IMR-90 (cell line): ENCODE data around the gene DDX52. TPM values are rescaled to one million over a fixed set of nuclear protein-coding genes. Genes with fewer than 3 reads are reported as not detected.

Experiments used
- ATAC-seq: fragments of 200-7000 bp; cut with Tn5 transposase; 2 replicates; pipeline ENCODE4 v1.9.1; 2020; ENCODE audit warnings: low read depth, mild to moderate bottlenecking, moderate library complexity
- BruUV-seq: library from RNA; stranded (reverse); fragments of 400-500 nt; replicated peaks from 2 replicates; lab custom pipeline; 2021; lab: Mats Ljungman, UMichigan
- CTCF ChIA-PET: fragments of 300-600 bp; formaldehyde crosslinking; extraction: SDS; loops from one replicate; lab custom pipeline; 2021; ENCODE audit warnings: antibody characterized with exemption; lab: Yijun Ruan, JAX
- POLR2A ChIA-PET: fragments of 300-600 bp; sonication (Branson Sonifier 250); formaldehyde crosslinking; loops from one replicate; lab custom pipeline; 2022; ENCODE audit warnings: antibody characterized with exemption; ENCODE audit not compliant: unreplicated experiment; lab: Charles Lee
- DNase-seq: peaks from one replicate; pipeline ENCODE4 v3.0.0; 2013
- H2AFZ ChIP-seq: replicated peaks from 2 replicates; pipeline ENCODE3; 2013; ENCODE audit warnings: low read length, mild to moderate bottlenecking; ENCODE audit not compliant: poor library complexity
- H2AK5ac ChIP-seq: 2 replicates; pipeline ENCODE4 v1.6.1; 2013; ENCODE audit warnings: low read depth, low read length, inconsistent platforms
- H2AK9ac ChIP-seq: replicated peaks from 2 replicates; pipeline ENCODE3; 2013; ENCODE audit warnings: mild to moderate bottlenecking, low read depth, low read length, moderate library complexity; ENCODE audit not compliant: poor library complexity
- H2BK120ac ChIP-seq: 2 replicates; pipeline ENCODE4 v1.6.1; 2013; ENCODE audit warnings: low read depth, low read length, inconsistent platforms
- H2BK15ac ChIP-seq: 3 replicates; pipeline ENCODE4 v1.6.1; 2013; ENCODE audit warnings: low read depth, low read length, inconsistent platforms
- H2BK20ac ChIP-seq: 2 replicates; pipeline ENCODE4 v1.6.1; 2013; ENCODE audit warnings: low read depth, mild to moderate bottlenecking, inconsistent platforms, low read length, moderate library complexity
- H2BK5ac ChIP-seq: 2 replicates; pipeline ENCODE4 v1.6.1; 2013; ENCODE audit warnings: mild to moderate bottlenecking, low read depth, low read length, inconsistent platforms; ENCODE audit not compliant: poor library complexity, severe bottlenecking
- H3K14ac ChIP-seq: replicated peaks from 2 replicates; pipeline ENCODE4 v1.6.1; 2013; ENCODE audit warnings: low read depth, low read length, inconsistent platforms
- H3K18ac ChIP-seq: 2 replicates; pipeline ENCODE4 v1.6.1; 2013; ENCODE audit warnings: low read depth, low read length, control low read depth
- H3K23ac ChIP-seq: 2 replicates; pipeline ENCODE4 v1.6.1; 2013; ENCODE audit warnings: low read depth, low read length, inconsistent platforms
- H3K27ac ChIP-seq: 2 replicates; pipeline ENCODE4 v1.5.1; 2013; ENCODE audit warnings: mild to moderate bottlenecking, control low read depth, low read length; ENCODE audit not compliant: insufficient read depth
- H3K27me3 ChIP-seq: 2 replicates; pipeline ENCODE4 v1.6.1; 2013; ENCODE audit warnings: low read length; ENCODE audit not compliant: control insufficient read depth, insufficient read depth
- H3K36me3 ChIP-seq: 2 replicates; pipeline ENCODE4 v1.6.1; 2013; ENCODE audit warnings: low read length, mixed read lengths; ENCODE audit not compliant: control insufficient read depth, insufficient read depth
- H3K4ac ChIP-seq: 2 replicates; pipeline ENCODE4 v1.6.1; 2013; ENCODE audit warnings: low read depth, low read length, inconsistent platforms
- H3K4me1 ChIP-seq: 2 replicates; pipeline ENCODE4 v1.6.1; 2013; ENCODE audit warnings: low read length, mixed read lengths; ENCODE audit not compliant: control insufficient read depth, insufficient read depth
- H3K4me2 ChIP-seq: 2 replicates; pipeline ENCODE4 v1.6.1; 2013; ENCODE audit warnings: low read depth, mild to moderate bottlenecking, control low read depth, low read length, moderate library complexity
- H3K4me3 ChIP-seq: 2 replicates; pipeline ENCODE4 v1.5.1; 2013; ENCODE audit warnings: low read depth, mild to moderate bottlenecking, control low read depth, low read length, moderate library complexity; ENCODE audit not compliant: insufficient read depth
- H3K56ac ChIP-seq: 2 replicates; pipeline ENCODE4 v1.6.1; 2013; ENCODE audit warnings: low read length, inconsistent platforms; ENCODE audit not compliant: insufficient read depth; ENCODE audit errors: extremely low read depth
- H3K79me1 ChIP-seq, 2 experiments: 2 replicates each; pipeline ENCODE4 v1.6.1; 2013; ENCODE audit warnings: low read length in 2 of 2, inconsistent platforms in 1 of 2, low read depth in 1 of 2
- H3K9ac ChIP-seq: 2 replicates; pipeline ENCODE4 v1.6.1; 2013; ENCODE audit warnings: low read depth, low read length, control low read depth
- H3K9me1 ChIP-seq: 2 replicates; pipeline ENCODE4 v1.6.1; 2013; ENCODE audit warnings: low read length, inconsistent platforms; ENCODE audit not compliant: insufficient read depth
- H3K9me3 ChIP-seq: 2 replicates; pipeline ENCODE4 v1.6.1; 2013; ENCODE audit warnings: low read length; ENCODE audit not compliant: control insufficient read depth, insufficient read depth
- H4K20me1 ChIP-seq: 2 replicates; pipeline ENCODE4 v1.6.1; 2013; ENCODE audit warnings: low read length, inconsistent platforms; ENCODE audit not compliant: insufficient read depth
- H4K5ac ChIP-seq: 2 replicates; pipeline ENCODE4 v1.6.1; 2013; ENCODE audit warnings: mild to moderate bottlenecking, low read depth, low read length, control low read depth
- H4K8ac ChIP-seq, 2 experiments: 2 replicates each; pipeline ENCODE4 v1.6.1; 2013; ENCODE audit warnings: low read depth in 2 of 2, low read length in 2 of 2, control low read depth in 1 of 2, inconsistent platforms in 1 of 2
- H4K91ac ChIP-seq: 2 replicates; pipeline ENCODE4 v1.6.1; 2013; ENCODE audit warnings: low read depth, low read length, inconsistent platforms; ENCODE audit not compliant: insufficient read depth
- BHLHE40 ChIP-seq: fragments of 150-350 bp; IDR thresholded peaks from 2 replicates; pipeline ENCODE4 v1.6.1; 2016; ENCODE audit warnings: mild to moderate bottlenecking, low read depth, low read length
- CHD1 ChIP-seq: IDR thresholded peaks from 2 replicates; pipeline ENCODE4 v1.6.1; 2012; ENCODE audit warnings: low read depth, low read length, improper control_type of control experiment
- CTCF ChIP-seq: conservative IDR thresholded peaks from 2 replicates; pipeline ENCODE4 v1.5.1; 2012; ENCODE audit warnings: mild to moderate bottlenecking, low read depth, low read length, improper control_type of control experiment
- ELK1 ChIP-seq: fragments of 150-350 bp; IDR thresholded peaks from 2 replicates; pipeline ENCODE4 v1.6.1; 2016; ENCODE audit warnings: low read depth, mild to moderate bottlenecking, low read length, moderate library complexity, borderline replicate concordance
- FOS ChIP-seq: fragments of 150-350 bp; IDR thresholded peaks from 2 replicates; pipeline ENCODE4 v1.6.1; 2016; ENCODE audit warnings: low read depth, low read length
- MAZ ChIP-seq: IDR thresholded peaks from 2 replicates; pipeline ENCODE4 v1.6.1; 2012; ENCODE audit warnings: low read depth, mild to moderate bottlenecking, low read length, improper control_type of control experiment, moderate library complexity, borderline replicate concordance
- MXI1 ChIP-seq: IDR thresholded peaks from 2 replicates; pipeline ENCODE4 v1.6.1; 2012; ENCODE audit warnings: low read depth, mild to moderate bottlenecking, low read length, moderate library complexity, borderline replicate concordance
- NFE2L2 ChIP-seq: fragments of 150-350 bp; IDR thresholded peaks from 2 replicates; pipeline ENCODE4 v1.6.1; 2016; ENCODE audit warnings: low read depth, mild to moderate bottlenecking, low read length
- POLR2A ChIP-seq: IDR thresholded peaks from 2 replicates; pipeline ENCODE4 v1.6.1; 2012; ENCODE audit warnings: mild to moderate bottlenecking, low read depth, low read length
- RAD21 ChIP-seq: IDR thresholded peaks from 2 replicates; pipeline ENCODE4 v1.6.1; 2012; ENCODE audit warnings: low read length, improper control_type of control experiment
- RCOR1 ChIP-seq: IDR thresholded peaks from 2 replicates; pipeline ENCODE4 v1.6.1; 2012; ENCODE audit warnings: mild to moderate bottlenecking, low read length, improper control_type of control experiment; ENCODE audit not compliant: insufficient replicate concordance
- RFX5 ChIP-seq: IDR thresholded peaks from 2 replicates; pipeline ENCODE4 v1.8.0; 2012; ENCODE audit warnings: low read depth, mild to moderate bottlenecking, low read length, moderate library complexity
- SMC3 ChIP-seq: fragments of 150-350 bp; IDR thresholded peaks from 2 replicates; pipeline ENCODE4 v1.6.1; 2016; ENCODE audit warnings: low read depth, mild to moderate bottlenecking, antibody characterized with exemption, low read length, moderate library complexity
- WGBS, 2 experiments: methylation state at CpG; one replicate each; pipeline versions ENCODE4 v1.1.5 to v1.1.7; 2013; ENCODE audit warnings: missing lambda C conversion rate in 2 of 2; ENCODE audit not compliant: insufficient read length in 1 of 2; ENCODE audit errors: extremely low coverage in 2 of 2; 5-methylcytosine and 5-hydroxymethylcytosine counted together
- dilution Hi-C: fragments of 300-500 bp; cut with HindIII; formaldehyde crosslinking; loops from one replicate; pipeline ENCODE4 v1.14.3; 2018; ENCODE audit warnings: low sequenced_read_pairs; ENCODE audit not compliant: unreplicated experiment
- in situ Hi-C: fragments of 300-500 bp; cut with MboI; formaldehyde crosslinking; loops from 3 replicates; pipeline ENCODE4 v1.14.3; 2019; ENCODE audit warnings: low sequenced_read_pairs, inconsistent platforms, mixed read lengths
- intact Hi-C: fragments of 100-400 bp; cut with micrococcal nuclease; formaldehyde crosslinking; loops from 2 replicates; pipeline ENCODE4 v1.10.0; 2022
- polyA plus RNA-seq, 3 experiments: library from polyadenylated mRNA; depleted of rRNA; stranded (reverse); fragments of >200 nt; gene quantifications; 2 replicates each; pipeline ENCODE4 v1.2.3, GENCODE V29; 2012; ENCODE audit warnings: low replicate concordance in 1 of 3
- total RNA-seq: library from RNA; depleted of rRNA; stranded (reverse); fragments of >200 nt; gene quantifications from 2 replicates; pipeline ENCODE4 v1.2.3, GENCODE V29; 2012

The DDX52 gene
- total and polyA plus RNA-seq, 2 of the 4 experiments (the other 2 are of a cell fraction): 12.5 to 26.7 TPM

GRCh38 chr17:37671028-37671823, 28.0 kb upstream of the DDX52 start:
- no TSS peak for BruUV-seq
- TF ChIP-seq POLR2A: no peak
- TF ChIP-seq FOS: no peak
- no peak for TF ChIP-seq RFX5
- TF ChIP-seq NFE2L2: no peak
- TF ChIP-seq CHD1: no peak
- no peak for TF ChIP-seq MXI1
- no peak for TF ChIP-seq BHLHE40
- no peak for TF ChIP-seq SMC3
- no peak for TF ChIP-seq RAD21
- TF ChIP-seq RCOR1: no peak
- no peak for TF ChIP-seq ELK1
- TF ChIP-seq MAZ: no peak
- TF ChIP-seq CTCF: no peak
- Histone ChIP-seq H2AK5ac (peak overlapping the region; percentile 92), H3K27me3 (no peaks in the 10 kb centered on the region), H2BK20ac (peak overlapping the region; percentile 90), H3K79me1 (no peaks in the 10 kb centered on the region), H3K4ac (peak overlapping the region; percentile 84), H4K5ac (peak overlapping the region; percentile 53; the same call in 1 of the 2 replicates), H3K36me3 (no peaks in the 10 kb centered on the region), H2BK120ac (peak overlapping the region; percentile 87), H3K4me1 (peaks cover 22% of the 10 kb centered on the region), H3K4me3 (no peak overlapping the region), H3K27ac (peak overlapping the region; percentile 38), H2AFZ (peak overlapping the region; percentile 61), H3K9me1 (peaks cover 31% of the 10 kb centered on the region), H3K14ac (peak overlapping the region; percentile 67), H4K91ac (peak overlapping the region; percentile 67), H3K23ac (no peak overlapping the region), H3K9me3 (no peaks in the 10 kb centered on the region), H3K18ac (peak overlapping the region; percentile 65), H3K4me2 (peak overlapping the region; percentile 18), H3K56ac (peak overlapping the region; percentile 25; the same call in 1 of the 2 replicates), H3K9ac (no peak overlapping the region), H4K20me1 (no peaks in the 10 kb centered on the region), H2BK5ac (peak overlapping the region; percentile 85), H4K8ac (peak overlapping the region; percentile 25 to 49; a peak in 2 of 4 replicates), H2BK15ac (peak overlapping the region; percentile 48; the same call in 2 of the 3 replicates), H2AK9ac (peak overlapping the region; percentile 63)
- CTCF ChIA-PET: interaction anchor here (0.6 to 1.1 kb wide), 2 partner anchors 20 to 21 kb away, joined by 3 to 5 read pairs; no protein-coding TSS in a partner anchor
- WGBS, 2 experiments: 40% methylated on average over 1 of the region's 9 CpGs; no CpG with 5 or more reads in 1 of the 2 experiments
- dilution Hi-C loops (no loop called here), in situ Hi-C loops (no loop called here), intact Hi-C loops (no loop called here)
- no peak for DNase-seq
- POLR2A ChIA-PET: interaction anchor here (0.6 kb wide), 1 partner anchor 121 kb away, joined by 7 read pairs; no protein-coding TSS in a partner anchor
- ATAC-seq: no peak
